22Rv1 (cell line): ENCODE results near the gene LRBA.

ENCODE experiments used
- ZFX ChIP-seq: fragments of 450-650 bp; IDR thresholded peaks from 2 replicates; pipeline ENCODE4 v1.6.1; 2017; ENCODE audit warnings: antibody characterized with exemption, borderline replicate concordance
- TF ChIP-seq, protein P1 (sequence below): fragments of 450-650 bp; IDR thresholded peaks from 2 replicates; pipeline ENCODE4 v1.5.1; 2017; ENCODE audit warnings: mild to moderate bottlenecking

DNA sequence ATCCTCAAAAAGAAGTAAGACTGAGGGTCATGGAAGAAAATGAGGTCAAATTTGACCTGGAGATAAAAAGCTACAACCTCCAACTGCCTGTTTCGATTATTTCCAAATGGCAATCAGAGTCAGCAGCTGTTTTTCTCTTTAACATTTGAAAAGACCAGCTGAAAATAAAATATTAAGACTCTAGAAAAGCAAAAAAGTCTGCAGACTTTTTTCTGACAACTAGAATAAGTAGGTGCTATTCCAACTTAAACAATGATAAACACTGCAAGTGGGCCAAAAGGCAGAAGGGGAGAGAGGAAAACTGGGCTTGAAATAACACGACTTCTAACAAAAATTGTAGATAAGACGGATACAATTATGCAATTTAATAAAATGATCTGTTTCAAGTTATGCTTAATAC lies 110.4 kb downstream of the LRBA start:
- TF ChIP-seq, protein P1, sequence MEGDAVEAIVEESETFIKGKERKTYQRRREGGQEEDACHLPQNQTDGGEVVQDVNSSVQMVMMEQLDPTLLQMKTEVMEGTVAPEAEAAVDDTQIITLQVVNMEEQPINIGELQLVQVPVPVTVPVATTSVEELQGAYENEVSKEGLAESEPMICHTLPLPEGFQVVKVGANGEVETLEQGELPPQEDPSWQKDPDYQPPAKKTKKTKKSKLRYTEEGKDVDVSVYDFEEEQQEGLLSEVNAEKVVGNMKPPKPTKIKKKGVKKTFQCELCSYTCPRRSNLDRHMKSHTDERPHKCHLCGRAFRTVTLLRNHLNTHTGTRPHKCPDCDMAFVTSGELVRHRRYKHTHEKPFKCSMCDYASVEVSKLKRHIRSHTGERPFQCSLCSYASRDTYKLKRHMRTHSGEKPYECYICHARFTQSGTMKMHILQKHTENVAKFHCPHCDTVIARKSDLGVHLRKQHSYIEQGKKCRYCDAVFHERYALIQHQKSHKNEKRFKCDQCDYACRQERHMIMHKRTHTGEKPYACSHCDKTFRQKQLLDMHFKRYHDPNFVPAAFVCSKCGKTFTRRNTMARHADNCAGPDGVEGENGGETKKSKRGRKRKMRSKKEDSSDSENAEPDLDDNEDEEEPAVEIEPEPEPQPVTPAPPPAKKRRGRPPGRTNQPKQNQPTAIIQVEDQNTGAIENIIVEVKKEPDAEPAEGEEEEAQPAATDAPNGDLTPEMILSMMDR = no peak
- no peak for TF ChIP-seq ZFX
